ENCODE data around the gene ADGB. TPM values are rescaled to one million over a fixed set of nuclear protein-coding genes. Genes with fewer than 3 reads are reported as not detected.

The ADGB gene
- total and polyA plus RNA-seq, 2 donors (not counting 1 experiment from before 2014, with no cell fraction given): not detected

DNA sequence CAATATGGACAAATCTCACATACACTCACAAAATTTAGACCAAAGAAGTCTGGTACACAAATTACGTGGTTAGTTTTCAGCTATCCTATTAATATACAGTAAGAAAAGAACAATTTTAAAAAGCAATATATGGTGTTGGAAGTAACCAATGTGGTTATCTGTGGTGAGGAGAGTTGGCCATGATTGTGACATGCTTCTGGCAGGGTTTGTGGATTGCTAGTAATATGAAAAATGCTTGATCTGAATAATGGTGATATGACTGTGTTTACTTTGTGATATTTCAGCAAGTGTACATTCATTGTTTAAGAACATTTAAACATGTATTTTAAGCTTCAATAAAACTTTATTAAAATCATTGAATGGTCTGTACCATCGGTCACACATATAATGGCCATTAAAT is 99.1 kb downstream of the ADGB start:
- Histone ChIP-seq H3K79me2 (ENCODE audit: control insufficient read depth, insufficient read depth, low read length) (no peaks in the 10 kb centered on the region), H3K9me3 (ENCODE audit: control extremely low read depth in 1 of 3, control insufficient read depth in 2 of 3, insufficient read depth in 1 of 3, low read length in 2 of 3) (no peaks in the 10 kb centered on the region), H3K36me3 (replicated peaks in 1 of 2; ENCODE audit: control extremely low read depth in 1 of 2, control insufficient read depth in 1 of 2, extremely low read depth in 1 of 2, insufficient read depth in 2 of 2, low read length in 1 of 2) (no peaks in the 10 kb centered on the region), H3K9ac (ENCODE audit: low read length) (no peak overlapping the region), H3K4me1 (ENCODE audit: control insufficient read depth in 2 of 2, insufficient read depth in 2 of 2, low read length in 2 of 2) (no peaks in the 10 kb centered on the region), H3K27me3 (replicated peaks in 1 of 4; ENCODE audit: control extremely low read depth in 1 of 4, control insufficient read depth in 3 of 4, insufficient read depth in 4 of 4, low read length in 3 of 4) (no peaks in the 10 kb centered on the region), H3K4me2 (replicated peaks; ENCODE audit: low read depth, low read length, poor library complexity, severe bottlenecking) (no peak overlapping the region), H4K20me1 (ENCODE audit: control insufficient read depth, insufficient read depth, low read length, poor library complexity, severe bottlenecking) (no peaks in the 10 kb centered on the region), H3K4me3 (ENCODE audit: control extremely low read depth in 1 of 5, extremely low read depth in 1 of 5, insufficient read depth in 1 of 5, low read depth in 2 of 5, low read length in 4 of 5) (no peak overlapping the region), H3K27ac (ENCODE audit: low read length in 2 of 2) (no peak overlapping the region), H2AFZ (ENCODE audit: insufficient read depth, low read depth, low read length, poor library complexity, severe bottlenecking) (no peak overlapping the region)
- H3K27ac Mint-ChIP-seq: no peak overlapping the region
- no CpG with 5 or more reads among the region's 2 CpGs for WGBS (ENCODE audit: insufficient coverage)
- H3K9me3 Mint-ChIP-seq (ENCODE audit: insufficient read depth): no peaks in the 10 kb centered on the region
- no peak for DNase-seq
- ATAC-seq (ENCODE audit: low read depth): no peak
- CTCF ChIA-PET: interaction anchor here (4.2 kb wide), 1 partner anchor 769 kb away, joined by 15 read pairs; no protein-coding TSS in a partner anchor
- TF ChIP-seq CTCF (IDR thresholded peaks at IDR 0.05) (no peak), EZH2 (IDR thresholded peaks at IDR 0.05; ENCODE audit: borderline replicate concordance, insufficient read depth, low read depth, low read length, poor library complexity, severe bottlenecking) (no peak)
- no peaks in the 10 kb centered on the region for H3K4me1 Mint-ChIP-seq
- no peak overlapping the region for H3K4me3 Mint-ChIP-seq
- H3K27me3 Mint-ChIP-seq: no peaks in the 10 kb centered on the region
- POLR2A ChIA-PET: no interaction called here
- intact Hi-C loops (cut with micrococcal nuclease): no loop called here

GRCh38 chr6:146700078-146700686 is 101.4 kb downstream of the ADGB start:
- Histone ChIP-seq H3K9ac (ENCODE audit: low read length) (no peak overlapping the region), H3K9me3 (ENCODE audit: control extremely low read depth in 1 of 3, control insufficient read depth in 2 of 3, insufficient read depth in 1 of 3, low read length in 2 of 3) (no peaks in the 10 kb centered on the region), H3K27me3 (replicated peaks in 1 of 4; ENCODE audit: control extremely low read depth in 1 of 4, control insufficient read depth in 3 of 4, insufficient read depth in 4 of 4, low read length in 3 of 4) (no peaks in the 10 kb centered on the region), H3K4me1 (ENCODE audit: control insufficient read depth in 2 of 2, insufficient read depth in 2 of 2, low read length in 2 of 2) (no peaks in the 10 kb centered on the region), H2AFZ (ENCODE audit: insufficient read depth, low read depth, low read length, poor library complexity, severe bottlenecking) (no peak overlapping the region), H3K27ac (ENCODE audit: low read length in 2 of 2) (no peak overlapping the region), H3K36me3 (replicated peaks in 1 of 2; ENCODE audit: control extremely low read depth in 1 of 2, control insufficient read depth in 1 of 2, extremely low read depth in 1 of 2, insufficient read depth in 2 of 2, low read length in 1 of 2) (no peaks in the 10 kb centered on the region), H3K79me2 (ENCODE audit: control insufficient read depth, insufficient read depth, low read length) (no peaks in the 10 kb centered on the region), H3K4me3 (ENCODE audit: control extremely low read depth in 1 of 5, extremely low read depth in 1 of 5, insufficient read depth in 1 of 5, low read depth in 2 of 5, low read length in 4 of 5) (no peak overlapping the region), H3K4me2 (replicated peaks; ENCODE audit: low read depth, low read length, poor library complexity, severe bottlenecking) (no peak overlapping the region), H4K20me1 (ENCODE audit: control insufficient read depth, insufficient read depth, low read length, poor library complexity, severe bottlenecking) (no peaks in the 10 kb centered on the region)
- no peak for ATAC-seq (ENCODE audit: low read depth)
- DNase-seq: peak; percentile 26
- Mint-ChIP-seq H3K4me1 (no peaks in the 10 kb centered on the region), H3K9me3 (ENCODE audit: insufficient read depth) (no peaks in the 10 kb centered on the region), H3K27ac (no peak overlapping the region), H3K27me3 (no peaks in the 10 kb centered on the region), H3K4me3 (no peak overlapping the region)
- peak; percentile 69 for TF ChIP-seq CTCF (IDR thresholded peaks at IDR 0.05)
- no peak for TF ChIP-seq EZH2 (IDR thresholded peaks at IDR 0.05; ENCODE audit: borderline replicate concordance, insufficient read depth, low read depth, low read length, poor library complexity, severe bottlenecking)
- POLR2A ChIA-PET: no interaction called here
- intact Hi-C loops (cut with micrococcal nuclease): no loop called here
- CTCF ChIA-PET: interaction anchor here (4.2 kb wide), 1 partner anchor 771 kb away, joined by 15 read pairs; no protein-coding TSS in a partner anchor
- WGBS (ENCODE audit: insufficient coverage): 74% methylated on average over 2 of the region's 6 CpGs

Data from B cell (primary cell).